ENCODE measurements around the gene DYNC2I2.

GRCh38 chr9:128687453-128687852 lies 30.8 kb upstream of the DYNC2I2 start:
- TF ChIP-seq CTCF (IDR thresholded peaks at IDR 0.05; ENCODE audit: low read depth, low read length, poor library complexity, severe bottlenecking): no peak
- no peak for TF ChIP-seq EZH2phosphoT487 (IDR thresholded peaks at IDR 0.05; ENCODE audit: borderline replicate concordance, low read length)

Measured in DOHH2 (cell line).